Skin of body (tissue), 2 donors: ENCODE measurements around the gene KRTAP9-3. TPM values are rescaled to one million over a fixed set of nuclear protein-coding genes. Genes with fewer than 3 reads are reported as not detected.
"Not testable (repeated sequence)": the region's sequence is repeated elsewhere in the genome, so short reads cannot be mapped to it uniquely, and the experiment has no call there.

Experiments
- DNase-seq: peaks from one replicate; lab custom pipeline; 2025; lab: John Stamatoyannopoulos, UW
- total RNA-seq: library from RNA; depleted of rRNA; stranded (reverse); fragments of >200 nt; gene quantifications from one replicate; pipeline ENCODE4 v1.2.3, GENCODE V29; 2014

Gene KRTAP9-3
- total RNA-seq = 7.3 TPM

GRCh38 chr17:41232399-41233105 lies at the start of gene KRTAP9-3:
Gene KRTAP9-3, plus strand, starts transcription at chr17:41232449. Its CDS starts 53 bp downstream, at chr17:41232502.
- not testable (repeated sequence) for DNase-seq

GRCh38 chr17:41184480-41184961 lies 47.7 kb upstream of the KRTAP9-3 start, which contains the start of gene KRTAP4-1:
Gene KRTAP4-1, minus strand, starts transcription at chr17:41184911. Its CDS starts 57 bp downstream, at chr17:41184854.
- no peak for DNase-seq

GRCh38 chr17:41185001-41185400 lies 47.2 kb upstream of the KRTAP9-3 start:
- DNase-seq = no peak

- DNase-seq = no peak
Observed at GRCh38 chr17:41186872-41187271, 45.4 kb upstream of the KRTAP9-3 start.

GRCh38 chr17:41189837-41190318 lies 42.4 kb upstream of the KRTAP9-3 start, which contains the start of gene KRTAP9-1:
Gene KRTAP9-1, plus strand, starts transcription at chr17:41189887. Its CDS starts 0 bp downstream, at chr17:41189887.
- DNase-seq = not testable (repeated sequence)

GRCh38 chr17:41190328-41190727 lies 41.9 kb upstream of the KRTAP9-3 start:
- no peak for DNase-seq

GRCh38 chr17:41196068-41196467 lies 36.2 kb upstream of the KRTAP9-3 start:
- DNase-seq = no peak

- no peak for DNase-seq
Observed at GRCh38 chr17:41199421-41200078, 32.7 kb upstream of the KRTAP9-3 start.

- no peak for DNase-seq
Observed at GRCh38 chr17:41211845-41212466, 20.3 kb upstream of the KRTAP9-3 start.

- DNase-seq = no peak
Observed at GRCh38 chr17:41212524-41213169, 19.6 kb upstream of the KRTAP9-3 start.

- DNase-seq = no peak
Observed at GRCh38 chr17:41215681-41216080, 16.6 kb upstream of the KRTAP9-3 start.

GRCh38 chr17:41223821-41224220 lies 8.4 kb upstream of the KRTAP9-3 start:
- DNase-seq = no peak

- no peak for DNase-seq
Observed at GRCh38 chr17:41226051-41226450, 6.2 kb upstream of the KRTAP9-3 start.

- DNase-seq = not testable (repeated sequence)
Observed at GRCh38 chr17:41226598-41227095, 5.6 kb upstream of the KRTAP9-3 start, which contains the start of gene KRTAP9-2. Gene KRTAP9-2, plus strand, starts transcription at chr17:41226648. Its CDS starts 7 bp downstream, at chr17:41226655.

GRCh38 chr17:41230094-41230493 lies 2.2 kb upstream of the KRTAP9-3 start:
- DNase-seq = no peak

GRCh38 chr17:41231731-41232130 lies 518 bp upstream of the KRTAP9-3 start:
- DNase-seq = no peak

- not testable (repeated sequence) for DNase-seq
Observed at GRCh38 chr17:41237116-41237515, 4.9 kb downstream of the KRTAP9-3 start.

- DNase-seq = not testable (repeated sequence)
Observed at GRCh38 chr17:41237949-41238437, 5.7 kb downstream of the KRTAP9-3 start, which contains the start of gene KRTAP9-8. Gene KRTAP9-8, plus strand, starts transcription at chr17:41237999. Its CDS starts 53 bp downstream, at chr17:41238052.

- not testable (repeated sequence) for DNase-seq
Observed at GRCh38 chr17:41246995-41247787, 14.9 kb downstream of the KRTAP9-3 start.
